DOHH2 (cell line): ENCODE measurements around the gene GRID1.

Source experiments
- EZH2phosphoT487 ChIP-seq: fragments of 200-600 bp; sonication (generic); IDR thresholded peaks from 2 replicates; pipeline ENCODE4 v1.6.1; 2017; ENCODE audit warnings: borderline replicate concordance, mild to moderate bottlenecking, antibody characterized with exemption, low read length, moderate library complexity, mixed read lengths
- TF ChIP-seq, protein P1 (sequence below): fragments of 200-600 bp; sonication (generic); IDR thresholded peaks from one replicate; pipeline ENCODE4 v1.5.1; 2014; ENCODE audit warnings: antibody characterized with exemption, mild to moderate bottlenecking, low read depth, low read length; ENCODE audit not compliant: poor library complexity, severe bottlenecking

DNA sequence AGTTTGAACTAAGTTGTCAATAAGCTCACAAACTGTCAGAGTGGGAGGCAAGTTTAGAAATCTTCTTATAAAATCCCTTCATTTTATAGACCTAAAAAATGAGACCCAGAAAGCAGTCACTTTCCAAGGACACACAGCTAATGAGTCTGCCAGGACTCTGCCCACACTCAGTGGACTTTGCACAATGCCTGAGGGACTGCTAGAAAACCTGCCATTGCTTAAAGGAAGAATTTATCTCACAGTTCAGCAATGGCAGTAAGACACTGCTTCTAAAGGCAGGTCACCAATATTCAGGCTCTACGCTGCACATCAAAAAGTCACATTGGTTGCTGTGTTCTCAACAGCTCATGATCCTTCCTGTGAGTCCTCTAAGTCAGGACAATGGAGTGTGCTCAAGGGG, 698.1 kb downstream of the GRID1 start:
- no peak for TF ChIP-seq EZH2phosphoT487
- TF ChIP-seq, protein P1, sequence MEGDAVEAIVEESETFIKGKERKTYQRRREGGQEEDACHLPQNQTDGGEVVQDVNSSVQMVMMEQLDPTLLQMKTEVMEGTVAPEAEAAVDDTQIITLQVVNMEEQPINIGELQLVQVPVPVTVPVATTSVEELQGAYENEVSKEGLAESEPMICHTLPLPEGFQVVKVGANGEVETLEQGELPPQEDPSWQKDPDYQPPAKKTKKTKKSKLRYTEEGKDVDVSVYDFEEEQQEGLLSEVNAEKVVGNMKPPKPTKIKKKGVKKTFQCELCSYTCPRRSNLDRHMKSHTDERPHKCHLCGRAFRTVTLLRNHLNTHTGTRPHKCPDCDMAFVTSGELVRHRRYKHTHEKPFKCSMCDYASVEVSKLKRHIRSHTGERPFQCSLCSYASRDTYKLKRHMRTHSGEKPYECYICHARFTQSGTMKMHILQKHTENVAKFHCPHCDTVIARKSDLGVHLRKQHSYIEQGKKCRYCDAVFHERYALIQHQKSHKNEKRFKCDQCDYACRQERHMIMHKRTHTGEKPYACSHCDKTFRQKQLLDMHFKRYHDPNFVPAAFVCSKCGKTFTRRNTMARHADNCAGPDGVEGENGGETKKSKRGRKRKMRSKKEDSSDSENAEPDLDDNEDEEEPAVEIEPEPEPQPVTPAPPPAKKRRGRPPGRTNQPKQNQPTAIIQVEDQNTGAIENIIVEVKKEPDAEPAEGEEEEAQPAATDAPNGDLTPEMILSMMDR: no peak
